SH-SY5Y (cell line): ENCODE results near the gene SLC38A5.
"Not testable (repeated sequence)": the region's sequence is repeated elsewhere in the genome, so short reads cannot be mapped to it uniquely, and the experiment has no call there.

Experiments
- GATA2 ChIP-seq: IDR thresholded peaks from 2 replicates; pipeline ENCODE4 v1.6.1; 2011; ENCODE audit warnings: mild to moderate bottlenecking, low read depth, low read length
- GATA3 ChIP-seq: IDR thresholded peaks from 2 replicates; pipeline ENCODE4 v1.6.1; 2011; ENCODE audit warnings: low read depth, mild to moderate bottlenecking, low read length, moderate library complexity

SLC38A5 gene

DNA sequence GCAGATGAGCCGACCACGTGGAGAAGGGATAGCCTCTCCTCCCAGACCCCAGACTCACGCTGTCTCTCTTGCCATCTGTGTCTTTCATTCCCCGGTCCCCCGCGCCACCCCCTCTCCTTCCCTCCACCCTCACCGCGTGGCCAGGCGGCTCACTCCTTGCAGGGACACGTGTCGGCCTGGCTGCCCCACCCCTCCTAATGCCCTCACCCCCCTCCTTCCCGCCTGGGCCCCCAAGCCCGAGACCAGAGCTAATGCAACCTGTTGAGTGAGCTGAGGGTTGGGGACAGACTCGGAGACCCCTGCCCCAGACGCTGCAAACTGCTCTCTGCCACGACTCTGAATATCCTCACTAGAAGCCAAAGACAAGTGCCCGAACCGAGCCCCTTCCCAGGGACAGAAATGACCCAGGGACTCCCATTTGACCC lies 1.8 kb downstream of the SLC38A5 start:
- no peak for TF ChIP-seq GATA3
- TF ChIP-seq GATA2: no peak

DNA sequence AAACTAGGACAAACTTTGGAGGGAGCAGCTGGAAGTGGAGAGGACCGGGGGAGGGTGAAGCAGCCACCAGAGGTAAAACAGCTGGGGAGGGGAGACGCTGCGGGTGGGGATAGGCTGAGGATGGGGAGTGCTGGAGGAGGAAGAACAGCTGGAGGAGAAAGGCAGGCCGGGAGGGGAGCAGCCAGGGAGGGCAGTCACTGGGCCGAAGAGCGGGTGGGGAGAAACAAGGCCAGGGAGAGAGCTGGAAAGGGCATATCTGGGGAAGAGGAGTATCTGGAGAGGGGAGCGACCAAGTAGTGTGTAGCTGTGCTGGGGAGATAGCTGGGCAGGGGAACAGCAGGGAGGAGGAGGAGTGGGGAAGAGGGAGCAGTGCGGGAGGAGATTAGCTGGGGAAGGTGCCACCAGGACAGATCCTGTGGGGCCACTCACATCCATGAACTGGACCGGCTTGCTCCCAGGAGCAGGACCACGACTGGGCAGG lies 2.7 kb downstream of the SLC38A5 start:
- TF ChIP-seq GATA2: no peak
- TF ChIP-seq GATA3: no peak

DNA sequence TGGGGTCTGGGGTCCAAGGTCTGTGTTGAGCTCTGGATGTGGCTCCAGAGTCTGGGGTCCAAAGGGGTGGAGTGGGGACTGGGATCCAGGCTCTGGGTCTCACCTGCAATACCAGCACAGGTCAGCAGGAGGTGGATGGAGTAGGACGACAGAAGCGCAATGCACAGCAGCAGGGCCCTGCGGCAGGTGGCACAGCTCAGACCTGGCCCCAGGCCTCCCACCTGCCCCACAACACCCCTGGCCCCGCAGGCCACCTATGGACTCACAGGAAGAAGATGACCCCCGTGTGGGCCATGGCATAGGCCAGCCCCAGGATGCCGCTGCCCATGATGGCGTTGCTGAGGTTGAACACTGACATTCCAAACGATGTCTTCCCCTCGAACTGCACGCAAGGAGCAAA lies 3.4 kb downstream of the SLC38A5 start:
- TF ChIP-seq GATA2 (no peak), GATA3 (no peak)

DNA sequence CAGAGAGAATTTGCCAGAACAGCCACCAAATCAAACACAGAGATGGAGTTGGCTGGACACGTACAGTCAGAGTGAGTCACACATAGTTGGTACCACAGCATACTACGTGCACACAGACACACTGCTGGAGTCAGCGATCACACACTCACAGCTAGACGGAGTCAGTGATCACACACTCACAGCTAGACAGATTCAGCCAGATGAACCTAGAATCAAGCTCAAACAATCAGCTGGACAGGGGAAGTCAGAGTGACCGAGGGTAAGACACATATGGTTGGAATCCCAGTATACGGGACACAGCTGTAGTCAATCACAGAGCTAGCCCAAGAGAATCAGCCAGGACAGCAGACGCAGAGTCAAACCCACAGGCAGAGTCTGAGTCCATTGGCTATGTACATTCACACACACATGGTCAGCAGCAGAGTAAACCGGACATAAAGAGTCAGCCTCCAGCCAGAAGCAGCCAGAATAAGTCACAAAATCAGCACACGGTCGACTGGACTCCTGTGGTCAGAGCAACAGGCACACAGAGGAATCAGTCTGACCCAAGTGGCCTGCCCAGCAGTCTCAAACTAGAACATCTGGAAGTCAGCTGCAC lies 4.6 kb downstream of the SLC38A5 start:
- no peak for TF ChIP-seq GATA2
- TF ChIP-seq GATA3: no peak

DNA sequence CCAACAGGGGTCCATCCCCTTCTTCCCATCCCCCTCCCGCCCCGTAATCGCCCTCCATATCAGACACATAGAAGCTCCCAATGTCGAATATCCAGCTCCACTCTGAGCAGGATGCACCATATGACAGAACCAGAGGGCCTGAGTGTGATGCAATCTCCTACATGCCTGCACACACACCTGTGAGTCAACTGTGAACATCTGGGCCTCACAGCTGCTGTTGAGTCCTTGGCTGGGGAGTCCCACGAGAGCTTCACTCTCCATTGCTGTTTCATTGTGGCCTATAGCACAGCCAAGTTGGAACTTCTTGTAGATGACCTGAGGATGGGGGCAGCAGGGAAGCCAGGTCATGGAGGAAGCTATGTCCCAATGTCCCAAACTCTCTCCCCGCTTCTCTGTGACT lies 8.2 kb downstream of the SLC38A5 start:
- TF ChIP-seq GATA3 (no peak), GATA2 (no peak)

DNA sequence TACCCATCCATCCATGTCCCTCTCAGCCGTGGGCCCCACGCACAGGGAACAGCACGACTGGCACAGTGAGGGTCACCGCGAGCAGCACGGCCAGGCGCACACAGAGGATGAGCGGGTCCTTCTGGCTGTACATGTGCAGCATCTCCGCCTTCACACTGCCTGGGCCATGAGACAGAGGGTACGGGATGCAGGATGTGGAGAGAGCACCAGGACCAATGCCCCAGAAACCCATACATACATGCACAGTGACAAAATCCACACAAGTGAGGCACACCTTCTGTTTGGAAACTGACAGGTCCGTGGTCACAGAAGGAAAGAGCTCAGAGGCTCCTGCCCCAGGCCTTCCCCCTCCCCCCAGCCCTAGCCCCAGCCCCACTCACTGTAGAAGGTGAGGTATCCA lies 9.5 kb downstream of the SLC38A5 start:
- TF ChIP-seq GATA2 (no peak), GATA3 (no peak)

DNA sequence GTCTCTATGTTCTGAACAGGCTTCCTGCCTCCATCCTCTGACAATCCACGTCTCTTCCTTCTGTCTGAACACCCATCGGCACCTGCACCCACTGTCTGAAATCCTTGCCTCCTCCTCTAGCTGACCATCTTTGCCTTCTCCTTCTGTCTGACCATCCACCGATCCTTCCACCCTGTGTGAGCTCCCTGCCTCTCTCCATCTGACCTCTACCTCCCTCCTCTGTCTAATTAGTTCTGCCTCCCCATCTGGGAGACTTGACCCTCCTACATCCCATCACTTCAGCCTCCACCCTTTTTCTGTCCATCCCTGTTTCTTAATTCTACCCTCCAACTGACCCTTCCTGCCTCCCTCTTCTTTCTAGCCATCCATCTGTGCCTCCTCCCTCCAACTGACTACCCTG lies 10.0 kb downstream of the SLC38A5 start:
- TF ChIP-seq GATA3 (no peak), GATA2 (no peak)

DNA sequence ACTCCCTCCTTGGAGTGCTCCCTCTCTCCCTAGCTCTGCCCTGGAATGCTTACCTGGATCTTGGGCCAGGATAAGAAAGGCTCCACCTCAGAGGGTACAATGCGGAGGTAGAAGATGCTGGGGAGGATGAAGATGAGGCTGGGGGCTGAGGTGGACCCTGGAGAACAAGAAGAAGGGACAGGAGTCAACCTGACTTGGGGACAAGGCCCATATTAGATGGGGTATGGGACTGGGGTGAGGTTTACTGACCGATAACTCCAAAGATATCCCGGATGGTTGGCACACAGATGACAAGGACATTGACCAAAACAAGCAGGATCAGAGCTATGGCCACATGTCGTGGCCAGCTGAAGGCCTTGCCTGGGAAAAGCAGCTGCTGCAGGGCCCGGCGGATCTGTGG lies 10.6 kb downstream of the SLC38A5 start:
- TF ChIP-seq GATA2 (no peak), GATA3 (no peak)

DNA sequence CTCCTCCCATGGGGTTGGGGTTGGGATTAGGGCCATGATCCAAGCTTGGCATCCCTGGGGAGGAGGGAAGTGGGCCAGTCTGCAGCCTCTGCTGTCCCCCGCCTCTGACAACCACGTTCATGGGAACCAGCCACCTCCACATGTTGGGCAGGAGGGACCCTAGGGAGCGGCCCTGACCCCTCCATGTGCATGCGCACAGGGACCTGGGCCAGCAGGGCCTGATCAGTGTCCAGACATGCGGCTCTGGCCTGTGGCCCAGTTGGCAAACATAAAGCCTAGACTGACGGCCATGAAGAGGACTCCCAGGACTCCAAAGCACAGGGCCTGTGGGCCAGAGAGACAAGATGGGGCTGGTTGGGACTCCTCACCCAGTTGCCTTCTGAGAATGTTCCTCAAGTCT lies 11.3 kb downstream of the SLC38A5 start:
- TF ChIP-seq GATA2 (no peak), GATA3 (no peak)

DNA sequence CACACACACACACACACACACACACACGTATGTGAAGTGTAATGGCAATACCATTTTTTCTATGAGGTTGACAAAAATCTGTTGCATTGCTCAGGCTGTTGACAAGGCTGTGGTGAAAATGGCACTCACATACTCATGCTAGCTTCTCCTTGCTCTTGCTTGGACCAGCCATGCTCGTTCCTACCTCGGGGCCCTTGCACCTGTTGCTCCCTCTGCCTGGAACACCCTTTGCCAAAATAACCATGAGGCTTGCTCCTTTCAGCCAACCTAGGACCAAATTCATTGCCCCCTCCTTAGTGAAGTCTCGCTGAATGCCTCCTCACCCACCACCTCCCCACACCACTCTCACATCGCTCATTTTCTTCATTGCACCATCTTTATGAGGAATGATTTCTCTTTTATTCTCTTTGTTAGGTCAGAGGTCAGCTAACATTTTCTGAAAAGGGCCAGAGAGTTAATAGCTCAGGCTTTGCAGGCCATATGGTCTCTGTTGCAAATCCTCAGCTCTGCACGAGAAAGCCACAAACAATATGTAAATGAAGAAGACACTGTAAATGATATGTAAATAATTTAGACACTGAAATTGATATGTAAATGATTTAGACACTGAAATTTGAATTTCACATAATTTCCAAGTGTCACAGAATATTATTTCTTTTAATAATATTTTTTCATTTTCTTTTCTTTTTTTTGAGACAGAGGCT lies 13.3 kb downstream of the SLC38A5 start:
- TF ChIP-seq GATA2: no peak
- no peak for TF ChIP-seq GATA3

DNA sequence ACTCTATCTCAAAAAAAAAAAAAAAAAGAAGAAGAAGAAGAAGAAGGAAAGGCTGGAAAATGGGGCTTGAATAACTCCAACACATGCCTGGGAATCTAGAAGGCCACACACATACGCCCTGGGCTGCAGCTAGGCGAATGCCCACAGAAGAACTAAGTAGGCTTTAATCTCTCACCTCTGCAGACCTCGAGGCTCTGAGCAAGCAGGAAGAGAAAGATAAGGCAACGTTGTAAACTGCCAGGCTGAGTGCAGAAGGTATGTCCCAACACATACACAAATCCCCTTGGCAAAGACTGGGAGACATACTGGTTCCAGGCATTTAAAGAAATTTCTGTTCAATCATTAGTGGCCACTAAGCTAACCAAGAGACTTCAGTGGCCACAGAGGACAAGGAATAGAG lies 18.4 kb downstream of the SLC38A5 start:
- TF ChIP-seq GATA2: no peak

DNA sequence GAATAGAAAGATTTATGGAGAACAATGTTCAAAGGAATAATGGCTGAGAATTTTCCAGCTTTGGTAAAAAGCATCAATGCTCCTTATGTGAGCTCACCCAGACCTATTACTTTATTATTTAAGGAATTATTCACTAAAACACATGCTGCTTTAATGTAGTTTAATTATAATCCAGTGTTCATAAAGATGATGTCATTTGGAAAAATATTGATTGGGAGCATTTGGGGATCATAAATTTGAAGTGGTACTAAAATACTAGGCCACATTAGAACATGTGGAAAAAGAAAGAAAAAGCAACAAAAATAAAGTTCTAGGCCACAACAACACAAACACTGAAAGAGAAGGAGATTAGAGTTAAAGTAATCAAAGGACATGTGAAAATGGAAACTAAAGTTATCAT lies 20.0 kb downstream of the SLC38A5 start:
- TF ChIP-seq GATA2 (no peak), GATA3 (no peak)

DNA sequence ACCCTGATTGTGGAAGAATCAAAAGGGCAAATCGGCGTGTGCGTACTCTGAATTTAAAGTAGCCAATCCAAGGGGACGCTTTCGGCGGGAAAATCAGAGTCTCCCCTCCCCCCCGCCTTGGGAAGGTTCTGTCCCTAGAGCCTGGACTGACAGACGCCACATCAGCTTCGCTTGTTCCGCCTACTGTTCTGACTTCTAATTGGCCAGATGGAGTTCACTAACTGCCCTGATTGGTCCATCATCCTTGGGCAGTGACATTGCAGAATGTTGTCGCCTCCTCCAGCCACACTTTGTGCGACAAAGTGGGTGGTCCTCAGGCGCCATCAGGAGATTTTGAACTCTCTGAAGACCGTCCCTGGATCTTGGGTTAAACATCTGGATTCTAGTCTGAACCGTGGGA lies 58.2 kb downstream of the SLC38A5 start, which contains the start of gene SSX4B:
TSS of gene SSX4B (minus strand) at position 101 of the 400 bp plus-strand sequence. CDS start 588 bp downstream, outside the sequence.
- not testable (repeated sequence) for TF ChIP-seq GATA3, GATA2
